ENCODE data around the gene OLFML2A.
A peak's percentile ranks its signal among the peaks of the same experiment; 100 is the strongest.
"Not testable (repeated sequence)": the region's sequence is repeated elsewhere in the genome, so short reads cannot be mapped to it uniquely, and the experiment has no call there.

OLFML2A gene

DNA sequence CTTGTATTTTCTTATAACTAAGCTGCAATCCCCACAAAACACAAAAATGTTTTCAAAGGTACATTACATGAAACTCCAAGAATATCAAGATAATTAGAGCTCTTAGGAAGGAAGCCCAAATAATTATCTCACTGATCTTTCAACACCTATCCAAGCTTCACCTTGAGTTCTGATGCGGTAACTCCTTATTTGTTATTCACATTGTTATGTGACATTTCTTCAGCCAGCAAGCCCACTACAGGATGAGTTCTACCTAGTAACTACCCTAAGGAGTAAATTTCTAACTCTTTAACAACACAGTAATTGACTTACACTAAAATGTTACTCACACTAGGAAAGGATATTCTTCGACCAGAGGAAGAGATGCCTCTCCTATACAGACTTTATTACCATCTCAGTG lies 15.7 kb upstream of the OLFML2A start:
- DNase-seq (ENCODE audit: low read depth in 3 of 3): no peak

DNA sequence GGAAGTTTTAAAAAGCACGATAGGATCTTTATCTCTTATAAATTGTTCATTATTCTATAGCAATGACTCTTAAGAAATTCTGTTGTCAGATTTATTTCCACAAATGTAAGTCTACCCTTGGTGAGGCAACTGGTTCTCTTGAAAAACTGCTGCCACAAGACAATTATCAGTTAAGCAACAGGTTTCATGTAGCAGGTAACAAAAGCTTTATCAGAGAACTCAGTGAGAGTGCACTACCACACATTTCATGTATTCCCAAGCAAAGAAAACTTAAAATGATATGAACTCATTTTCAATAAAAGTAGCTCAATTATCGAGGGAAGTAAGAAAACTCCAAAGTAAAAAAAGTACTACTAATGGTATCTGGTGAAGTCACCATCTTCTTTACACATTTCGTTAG lies 15.2 kb upstream of the OLFML2A start:
- DNase-seq (ENCODE audit: low read depth in 3 of 3): no peak

DNA sequence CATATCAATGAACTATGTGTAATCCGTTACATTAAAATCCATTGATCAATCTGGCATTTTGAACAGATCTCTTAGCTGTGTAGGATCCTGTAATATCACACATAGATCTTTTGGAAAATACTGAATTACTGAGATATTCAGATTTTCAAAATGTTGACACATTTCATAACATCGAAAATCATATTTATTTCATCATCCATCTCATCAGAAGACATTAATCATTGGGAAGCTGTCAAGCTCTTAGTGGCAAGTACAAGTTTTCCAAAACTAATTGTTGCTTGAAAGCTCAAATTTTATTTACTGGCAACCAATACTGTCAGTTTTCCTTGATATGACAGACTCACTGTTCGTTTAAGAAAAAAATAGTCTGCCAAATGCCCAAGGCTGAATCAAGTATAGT lies 14.3 kb upstream of the OLFML2A start:
- DNase-seq (ENCODE audit: low read depth in 3 of 3): no peak

DNA sequence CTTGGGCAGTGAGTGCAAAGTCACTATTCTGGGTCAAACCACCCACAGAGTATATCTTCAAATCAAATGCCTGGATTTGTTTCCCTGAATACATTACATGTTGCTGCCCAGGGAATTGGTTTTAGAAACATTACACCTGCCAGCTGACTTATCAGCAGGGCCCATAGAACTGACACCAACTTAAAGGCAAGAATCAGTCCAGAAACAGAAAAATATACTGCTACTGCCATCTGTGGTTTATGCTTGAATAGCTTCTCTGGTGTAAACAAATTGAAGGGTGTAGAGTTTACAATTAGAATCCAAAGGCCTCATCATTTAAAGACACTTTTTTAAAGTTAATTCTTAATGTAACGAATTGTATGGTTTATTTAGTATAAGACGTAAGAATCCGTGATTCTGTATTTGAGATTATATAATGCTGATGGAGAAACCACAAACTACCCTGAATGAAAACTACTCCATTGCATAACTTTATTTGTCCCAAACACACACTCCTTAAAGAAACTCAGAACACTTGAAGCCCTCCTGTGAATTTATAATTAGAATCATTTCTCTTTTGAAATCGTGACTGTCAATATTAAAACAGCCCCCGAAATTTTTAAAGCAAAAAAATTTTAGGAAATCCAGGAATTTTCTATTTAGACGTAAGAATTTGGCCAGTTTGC lies 12.0 kb upstream of the OLFML2A start:
- DNase-seq (ENCODE audit: low read depth in 3 of 3): no peak

DNA sequence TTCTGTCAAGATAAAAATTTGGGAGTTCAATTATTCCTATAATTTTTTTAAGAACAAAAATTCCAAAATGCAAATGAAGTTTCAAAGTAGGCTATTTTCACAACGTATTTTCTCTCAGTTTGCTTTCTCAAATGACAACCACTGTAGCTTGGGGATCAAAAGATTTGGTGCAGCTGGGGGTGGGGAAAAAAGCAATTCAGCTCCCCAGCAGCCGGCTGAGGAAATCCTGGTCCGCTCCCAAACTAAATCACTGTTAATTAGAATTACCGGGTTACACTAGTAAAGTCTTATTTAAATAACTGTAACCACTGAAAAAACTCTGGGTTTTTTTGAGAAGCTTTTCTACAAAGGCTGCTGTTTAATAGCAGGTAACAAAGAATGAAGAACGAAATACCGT lies 11.5 kb upstream of the OLFML2A start:
- no peak for DNase-seq (ENCODE audit: low read depth in 3 of 3)

DNA sequence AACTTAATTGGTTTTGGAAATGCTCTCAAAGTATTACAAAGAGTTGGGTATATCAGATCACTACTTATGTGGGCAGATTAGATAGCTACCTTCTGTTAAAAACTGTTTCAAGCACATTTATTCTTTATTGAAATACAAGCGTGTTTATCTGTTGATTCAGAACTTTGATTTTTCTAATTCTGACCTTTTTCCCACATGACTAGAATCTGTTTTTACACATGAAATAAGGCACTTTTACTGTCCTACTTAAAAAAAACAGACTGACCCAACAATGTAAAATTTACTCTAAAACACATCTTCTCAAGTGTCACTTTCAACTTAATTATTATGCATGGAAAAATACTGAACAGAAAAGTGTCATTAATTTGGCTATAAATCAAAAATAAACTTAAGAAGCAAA lies 10.6 kb upstream of the OLFML2A start:
- DNase-seq (ENCODE audit: low read depth in 3 of 3): no peak

DNA sequence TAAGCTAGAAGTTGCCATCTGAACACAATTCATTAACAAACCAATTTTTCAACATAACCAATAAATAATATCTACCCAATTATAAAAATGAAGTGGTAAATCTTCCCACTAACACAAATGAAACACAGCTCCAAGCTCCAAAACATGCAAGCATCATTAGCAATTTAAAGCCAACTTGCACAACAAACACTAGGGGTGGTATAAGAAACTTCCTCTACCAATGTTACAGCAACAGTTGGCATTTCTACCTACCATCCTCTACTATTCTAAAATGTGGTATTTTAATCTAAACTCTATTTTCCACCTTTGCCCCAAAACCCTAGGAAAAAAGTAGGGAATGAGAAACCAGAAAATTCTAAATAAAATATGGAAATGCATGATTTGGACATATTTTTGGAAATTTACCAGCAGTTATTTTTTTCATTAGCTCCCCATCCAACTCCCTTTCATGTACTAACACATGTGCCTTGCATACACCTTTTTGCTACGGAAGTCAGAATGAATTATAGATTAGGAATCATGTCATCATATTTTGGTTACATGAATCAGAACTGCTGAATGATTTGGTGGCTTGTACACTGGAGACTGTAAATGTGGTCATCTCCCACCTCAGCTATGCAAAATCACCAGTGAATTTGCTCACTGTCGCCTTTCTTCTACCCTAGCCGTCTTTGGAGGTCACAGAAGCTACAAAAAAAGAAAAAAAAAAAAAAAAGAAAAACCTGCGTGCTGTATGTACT lies 9.9 kb upstream of the OLFML2A start:
- no peak for DNase-seq (ENCODE audit: low read depth in 3 of 3)

DNA sequence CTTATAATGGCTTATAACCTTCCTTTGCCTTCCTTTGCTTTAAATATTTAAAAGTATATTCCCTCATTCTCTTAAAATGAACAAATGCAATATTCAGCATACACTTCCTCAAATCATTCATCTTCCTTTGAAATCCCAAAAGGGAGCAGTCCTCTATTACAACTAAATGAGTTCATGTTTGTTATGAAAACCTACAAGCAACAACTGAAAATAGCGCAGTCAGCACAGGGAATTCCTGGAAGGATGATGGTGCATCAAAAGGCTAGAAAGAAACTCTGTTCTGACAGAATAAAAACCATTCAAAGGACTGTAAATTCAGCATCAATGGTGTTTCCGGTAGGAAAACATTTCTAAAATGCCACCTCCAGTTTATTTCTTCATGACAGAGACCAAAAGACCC lies 9.1 kb upstream of the OLFML2A start:
- DNase-seq (ENCODE audit: low read depth in 3 of 3): no peak

DNA sequence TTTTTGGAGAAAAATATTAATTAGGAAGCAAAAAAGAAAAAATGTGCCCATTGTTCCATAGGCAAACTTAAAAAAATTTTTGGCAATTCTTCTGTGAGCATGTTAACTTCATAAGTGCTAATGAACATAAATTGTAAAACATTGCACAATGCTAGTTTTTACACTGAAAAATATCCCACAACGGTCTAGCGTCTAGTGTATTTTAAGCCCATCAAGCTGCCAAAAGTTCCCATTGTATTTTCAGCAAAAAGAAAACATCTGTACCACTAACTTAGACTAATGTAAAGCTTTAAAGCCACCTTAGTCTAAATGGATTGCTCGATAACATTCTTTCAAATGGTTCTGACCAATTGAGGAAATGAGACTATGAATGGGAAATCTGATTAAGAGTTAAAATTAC lies 8.6 kb upstream of the OLFML2A start:
- DNase-seq (ENCODE audit: low read depth in 3 of 3): no peak

DNA sequence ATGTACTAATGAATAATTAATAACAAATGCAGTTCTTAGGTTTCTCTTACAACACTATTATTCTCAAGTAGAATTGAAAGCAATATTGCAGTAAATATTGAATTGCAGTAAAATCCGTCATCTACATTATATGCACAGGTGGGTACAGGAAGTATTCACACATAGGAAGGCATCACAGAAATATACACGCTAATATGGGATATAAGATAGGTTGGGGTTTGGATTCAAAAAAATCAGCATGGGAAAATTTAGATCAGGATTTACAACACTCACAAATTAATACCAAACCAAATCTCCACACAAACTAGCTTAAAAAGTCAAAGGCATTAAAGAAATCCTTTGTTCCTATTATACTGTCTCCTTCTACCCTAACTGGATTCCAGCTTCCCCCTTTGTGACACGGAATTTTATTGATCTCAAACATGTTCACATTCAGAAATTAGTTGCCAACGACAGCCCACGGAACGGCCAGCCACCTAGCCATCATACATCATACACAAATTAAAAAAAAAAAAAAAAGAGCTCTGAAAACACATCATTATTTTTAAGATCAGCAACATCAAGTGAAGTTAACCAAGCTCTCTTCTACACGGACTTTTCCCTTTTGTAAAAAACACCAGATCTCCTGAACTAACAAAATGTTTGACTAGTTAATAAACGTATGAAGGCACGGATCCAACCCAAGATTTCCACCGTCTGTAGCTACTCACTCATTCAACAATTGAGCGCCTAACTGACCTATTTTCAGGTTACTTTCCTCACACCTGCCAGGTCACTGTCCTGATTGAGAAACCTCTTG lies 8.0 kb upstream of the OLFML2A start:
- DNase-seq (ENCODE audit: low read depth in 3 of 3): no peak

DNA sequence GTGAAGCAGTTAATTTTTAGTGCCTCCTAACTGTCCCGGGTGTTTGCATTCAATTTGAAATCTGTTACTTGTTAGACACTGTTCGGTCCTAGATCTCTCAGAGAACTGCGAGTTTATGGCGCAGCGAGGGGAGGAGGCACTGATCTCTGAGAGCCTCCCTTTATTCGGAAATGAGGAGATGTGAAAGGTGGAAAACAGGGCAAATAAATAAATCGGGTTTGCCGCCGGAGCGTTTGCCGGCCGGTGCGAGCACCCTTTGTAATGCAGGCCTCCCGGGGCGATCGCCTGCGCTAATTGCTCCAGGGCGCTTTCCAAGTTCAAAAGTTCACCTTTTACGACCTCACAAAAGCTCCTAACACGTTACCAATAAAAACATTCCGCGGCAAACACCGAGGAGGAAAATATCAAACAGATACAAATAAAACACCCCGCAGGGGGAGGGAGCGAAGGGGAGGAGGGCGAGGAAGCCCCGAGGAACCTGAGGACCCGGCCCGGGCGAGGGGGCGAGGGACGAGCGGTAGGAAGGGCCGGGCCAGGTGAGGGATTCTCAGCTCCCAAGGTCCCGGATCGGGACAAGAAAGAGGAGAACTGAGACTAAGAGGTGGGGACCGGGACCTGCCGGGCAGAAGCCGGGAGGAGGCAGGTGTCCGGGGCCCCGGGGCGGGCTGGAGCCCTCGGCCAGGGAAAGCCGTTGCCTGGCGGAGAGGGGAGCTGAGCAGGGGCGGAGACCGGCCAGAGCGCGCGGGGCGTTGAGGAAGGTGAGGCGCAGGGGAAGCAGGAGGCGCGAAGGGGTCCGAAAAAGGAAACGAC lies 7.2 kb upstream of the OLFML2A start:
- DNase-seq (ENCODE audit: low read depth in 3 of 3): no peak

DNA sequence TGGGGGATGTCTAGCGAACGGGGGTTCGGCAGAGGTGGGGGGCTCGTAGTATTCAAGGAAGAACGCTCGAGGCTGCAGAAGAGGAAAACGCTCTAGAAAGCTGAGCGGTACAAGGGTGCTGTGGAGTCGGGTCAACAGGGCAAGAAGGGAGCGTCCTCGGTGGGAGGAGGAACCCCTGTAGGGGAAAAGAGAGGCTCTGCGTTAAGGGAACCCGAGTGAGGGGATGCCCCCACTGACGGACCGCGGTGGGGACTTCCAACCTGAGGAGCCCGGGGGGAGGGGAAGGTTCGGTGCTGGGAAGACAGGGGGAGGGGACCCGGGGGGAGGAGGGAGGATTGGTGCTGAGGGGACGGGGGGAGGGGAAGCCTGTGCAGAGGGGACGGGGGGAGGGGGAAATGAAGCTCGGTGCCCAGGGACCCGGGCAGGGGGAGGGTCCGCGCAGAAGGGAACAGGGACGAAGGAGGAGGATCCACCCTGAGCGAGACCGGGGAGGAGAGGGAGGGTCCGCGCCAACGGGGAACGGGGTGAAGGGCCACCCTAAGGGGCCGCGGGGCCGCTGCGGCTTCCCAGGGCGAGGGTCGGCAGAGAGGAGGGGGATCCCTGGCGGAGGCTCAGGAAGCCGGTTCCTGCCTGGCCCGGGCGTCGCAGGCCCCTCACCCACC lies 6.4 kb upstream of the OLFML2A start:
- DNase-seq (ENCODE audit: low read depth in 3 of 3): peak in 2 of 3 experiments; percentile 2 to 14

DNA sequence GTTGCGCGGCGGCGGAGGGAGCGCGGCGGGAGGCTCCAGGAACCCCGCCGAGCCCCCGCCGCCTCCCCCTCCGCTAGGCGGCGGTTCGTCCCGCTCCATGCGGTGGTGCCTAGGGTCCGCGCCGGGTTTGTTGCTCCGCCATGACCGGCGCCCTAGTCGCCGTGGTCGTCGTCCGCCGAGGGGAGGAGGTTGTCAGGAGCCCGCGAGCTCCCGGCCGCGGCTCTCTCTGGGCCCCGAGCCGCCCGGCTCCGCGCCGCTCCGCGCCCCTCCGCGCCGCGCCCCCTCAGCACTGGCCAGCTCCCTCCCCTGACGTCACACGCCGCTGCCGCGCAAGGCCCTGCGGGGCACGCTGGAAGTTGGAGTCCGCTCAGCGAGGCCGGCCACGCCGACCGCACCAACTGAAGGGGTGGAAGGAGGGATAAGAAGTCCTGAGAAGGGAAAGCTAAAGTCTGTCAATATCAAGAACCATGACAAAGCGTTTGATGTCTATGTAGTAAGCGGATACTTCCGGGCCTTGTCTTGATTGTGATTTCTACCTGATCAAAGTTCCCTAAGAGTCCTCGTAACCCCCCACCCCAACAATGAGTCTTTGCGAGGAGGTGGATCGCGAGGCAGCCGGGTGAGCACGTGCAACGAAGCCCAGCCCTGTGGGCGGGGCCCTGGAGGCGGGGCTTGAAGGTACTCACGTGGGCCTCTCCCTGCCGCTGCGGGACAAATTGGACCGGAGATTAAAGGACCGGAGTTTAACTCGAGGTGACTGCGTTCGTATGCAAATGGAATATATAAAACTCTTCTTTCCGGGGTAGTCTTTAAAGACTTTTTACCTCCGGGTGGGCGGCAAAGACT lies 5.7 kb upstream of the OLFML2A start, which contains the start of gene NR6A1:
Gene NR6A1, minus strand, starts transcription at position 291 of the 846 bp plus-strand sequence.
- peak; percentile 89 to 94 (median 89) for DNase-seq (ENCODE audit: low read depth in 3 of 3)

DNA sequence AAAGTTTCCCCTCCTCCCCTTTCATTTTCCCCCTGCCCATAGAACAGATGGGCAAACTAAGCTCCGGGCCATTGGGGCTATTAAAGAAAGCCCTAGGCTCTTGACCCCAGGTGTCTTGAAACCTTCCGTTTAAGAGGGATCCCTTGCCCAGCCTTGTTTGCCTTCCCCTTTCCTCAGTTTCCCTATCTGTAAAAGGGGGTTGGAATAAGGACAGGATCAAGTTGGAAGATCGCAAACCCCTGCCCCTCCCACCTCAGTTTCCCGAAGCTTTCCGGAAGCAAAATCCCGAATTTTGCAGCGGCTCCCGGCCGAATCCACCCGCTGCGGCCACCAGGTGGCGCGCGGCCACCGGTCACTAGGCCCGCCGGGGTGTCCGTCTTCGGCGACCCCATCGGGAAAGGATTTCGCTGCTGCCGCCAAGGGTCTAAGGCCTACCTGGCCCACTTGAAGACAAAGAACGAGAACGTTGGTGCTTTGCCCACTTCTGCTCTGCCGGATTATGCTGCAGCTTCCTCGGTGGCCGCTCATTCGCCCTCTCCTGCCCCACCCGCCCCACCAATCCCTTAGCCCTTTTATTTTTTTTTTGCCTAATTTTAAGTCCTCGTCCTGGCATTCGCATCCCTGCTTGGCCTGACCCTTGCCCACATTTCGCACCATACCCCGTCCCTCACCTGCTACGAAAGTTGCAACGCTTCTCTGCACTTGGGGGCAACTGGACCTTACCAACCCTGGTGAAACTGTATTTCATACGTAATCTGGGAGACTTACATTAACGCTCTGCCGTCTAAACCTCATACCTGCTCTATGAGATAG lies 4.9 kb upstream of the OLFML2A start:
- peak in 2 of 3 experiments; percentile 14 to 28 for DNase-seq (ENCODE audit: low read depth in 3 of 3)

DNA sequence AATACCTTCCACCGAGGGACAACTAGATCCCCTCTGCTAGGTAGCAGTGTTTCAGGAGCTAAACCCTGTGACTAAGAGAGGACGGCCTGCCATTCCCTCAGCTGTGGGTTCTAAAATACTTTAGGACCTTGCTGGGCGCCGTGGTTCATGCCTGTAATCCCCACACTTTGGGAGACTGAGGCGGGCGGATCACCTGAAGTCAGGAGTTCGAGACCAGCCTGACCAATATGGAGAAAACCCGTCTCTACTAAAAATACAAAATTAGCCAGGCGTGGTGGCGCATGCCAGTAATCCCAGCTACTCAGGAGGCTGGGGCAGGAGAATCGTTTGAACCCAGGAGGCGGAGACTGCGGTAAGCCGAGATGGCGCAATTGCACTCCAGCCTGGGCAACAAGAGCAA lies 4.1 kb upstream of the OLFML2A start:
- not testable (repeated sequence) for DNase-seq (ENCODE audit: low read depth in 3 of 3)

DNA sequence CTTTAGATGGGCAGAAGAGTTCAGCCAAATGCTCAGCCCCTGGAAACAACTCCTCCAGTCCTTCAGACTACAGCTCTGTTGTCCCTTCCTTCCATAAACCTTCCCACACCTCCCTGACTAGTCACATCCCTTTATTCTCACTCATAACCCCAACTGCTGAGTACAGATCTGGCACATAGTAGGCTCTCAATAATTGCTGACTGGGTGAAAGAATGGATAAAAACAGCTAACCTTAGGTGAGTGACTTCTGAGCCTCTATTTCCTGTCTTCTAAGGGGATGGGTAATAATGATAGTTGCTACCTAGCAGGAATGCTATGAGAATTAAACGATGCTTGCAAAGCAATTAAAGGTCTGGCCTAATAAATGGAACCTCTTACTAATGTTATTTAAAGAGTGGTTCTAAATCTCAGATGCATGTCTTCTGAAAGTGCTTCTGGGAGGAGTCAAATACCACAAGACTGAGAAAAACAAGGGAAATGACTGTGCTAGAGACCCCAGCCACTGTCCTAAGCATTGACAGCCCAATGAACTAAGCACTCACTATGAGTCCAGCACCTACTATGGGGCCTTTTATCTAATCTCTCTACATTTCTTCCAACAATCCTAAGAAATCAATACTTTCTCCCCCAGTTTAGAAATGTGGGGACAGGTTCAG lies 3.3 kb upstream of the OLFML2A start:
- no peak for DNase-seq (ENCODE audit: low read depth in 3 of 3)

DNA sequence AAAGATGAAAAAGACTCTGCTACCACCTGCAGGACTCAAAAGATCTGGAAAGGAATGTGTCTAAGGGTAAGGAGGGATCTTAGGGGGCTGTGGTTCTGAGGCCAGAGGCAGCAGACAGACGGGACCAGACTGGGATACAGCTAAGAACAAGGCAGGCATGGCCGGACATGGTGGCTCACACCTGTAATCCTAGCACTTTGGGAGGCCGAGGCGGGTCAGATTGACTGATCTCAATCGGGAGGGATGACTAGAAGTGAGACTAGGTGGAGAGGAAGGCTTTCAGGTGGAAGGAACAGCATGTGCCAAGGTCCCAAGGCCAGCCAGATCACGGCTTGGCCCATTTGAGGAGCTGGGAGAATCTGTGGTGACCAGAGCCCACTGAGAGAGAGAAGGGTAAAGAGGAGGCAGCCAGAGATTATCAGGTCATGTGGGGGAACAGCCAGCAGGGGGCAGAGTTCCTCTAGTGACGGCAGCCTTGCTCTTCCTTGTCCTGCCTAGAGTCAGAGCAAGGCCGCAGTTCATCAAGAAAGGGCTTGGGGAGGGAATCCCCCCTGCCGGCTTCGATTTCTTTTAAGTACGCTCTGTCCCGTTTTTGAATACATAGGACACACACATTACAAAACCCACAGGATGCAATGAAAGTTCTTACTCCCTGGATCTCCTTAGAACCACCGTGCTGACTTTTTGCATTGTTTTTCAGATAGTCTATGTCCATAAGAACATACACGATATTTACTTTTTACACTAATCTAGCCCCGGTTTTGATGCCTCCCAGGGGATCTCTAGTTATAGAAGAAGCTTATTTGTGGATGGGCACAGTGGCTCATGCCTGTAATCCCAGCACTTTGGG lies 2.6 kb upstream of the OLFML2A start:
- DNase-seq (ENCODE audit: low read depth in 3 of 3): peak; percentile 64 to 84 (median 77)

DNA sequence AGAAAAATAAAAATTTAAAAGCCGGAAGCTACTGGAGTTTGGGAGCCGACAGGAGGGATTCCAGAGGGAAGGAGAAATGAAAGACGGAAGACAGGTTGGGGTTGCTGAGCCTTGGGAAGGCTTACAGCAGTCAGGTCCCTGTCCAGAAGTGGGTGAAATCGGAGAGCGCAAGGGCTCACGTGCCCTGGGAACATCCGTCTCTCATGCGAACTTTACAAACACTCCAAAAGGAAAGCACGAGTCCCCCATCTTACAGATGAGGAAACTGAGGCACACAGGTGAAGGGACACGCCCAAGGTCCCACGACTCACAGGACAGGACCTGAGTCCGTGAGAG lies 347 bp upstream of the OLFML2A start:
- no peak for DNase-seq (ENCODE audit: low read depth in 3 of 3)

Data from stimulated activated CD4-positive, alpha-beta T cell treated with anti-CD3 and anti-CD28 coated beads, TNF-alpha, amount 100 ng/mL, for 24 hours (primary cell).